Inflammatory macrophage treated with lipopolysaccharide for 1 hour (primary cell): ENCODE measurements around the gene S100A3.
"Not testable (repeated sequence)": the region's sequence is repeated elsewhere in the genome, so short reads cannot be mapped to it uniquely, and the experiment has no call there.

Source experiments
- DNase-seq, 2 donors: peaks; one replicate each; pipeline ENCODE4 v3.0.0-alpha.2; 2020 to 2022

The S100A3 gene

DNA sequence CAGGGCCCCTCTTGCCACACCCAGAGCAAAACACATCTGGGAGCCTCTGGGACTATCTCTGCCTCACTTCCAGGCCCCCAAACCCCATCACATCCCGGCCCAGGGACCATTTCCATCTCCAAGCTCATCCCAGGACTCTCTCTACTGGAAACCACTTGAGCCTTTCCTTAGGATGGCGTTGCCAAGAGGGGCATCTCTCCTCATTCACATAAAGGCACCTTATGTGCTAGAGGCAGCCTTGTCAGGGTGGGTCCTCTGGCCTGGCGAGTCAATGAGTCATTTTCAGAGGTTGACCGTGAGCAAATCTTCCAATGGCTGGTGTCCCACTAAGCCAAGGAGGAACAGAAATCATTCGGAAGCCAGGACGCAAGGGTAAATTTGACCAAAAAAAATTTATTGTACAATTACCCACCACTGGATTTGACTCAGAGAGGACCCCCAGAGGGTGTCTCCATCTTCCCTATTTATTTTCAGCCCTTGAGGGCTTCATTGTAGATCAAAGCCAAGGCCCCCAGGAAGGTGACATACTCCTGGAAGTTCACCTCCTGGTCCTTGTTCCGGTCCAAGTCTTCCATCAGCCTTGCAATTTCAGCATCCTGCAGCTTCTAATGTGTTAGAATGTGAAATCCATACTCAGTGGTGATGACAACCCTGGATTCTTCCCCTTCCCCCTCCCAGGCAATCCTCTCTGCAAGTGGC, 14.7 kb downstream of the S100A3 start:
- DNase-seq: no peak

DNA sequence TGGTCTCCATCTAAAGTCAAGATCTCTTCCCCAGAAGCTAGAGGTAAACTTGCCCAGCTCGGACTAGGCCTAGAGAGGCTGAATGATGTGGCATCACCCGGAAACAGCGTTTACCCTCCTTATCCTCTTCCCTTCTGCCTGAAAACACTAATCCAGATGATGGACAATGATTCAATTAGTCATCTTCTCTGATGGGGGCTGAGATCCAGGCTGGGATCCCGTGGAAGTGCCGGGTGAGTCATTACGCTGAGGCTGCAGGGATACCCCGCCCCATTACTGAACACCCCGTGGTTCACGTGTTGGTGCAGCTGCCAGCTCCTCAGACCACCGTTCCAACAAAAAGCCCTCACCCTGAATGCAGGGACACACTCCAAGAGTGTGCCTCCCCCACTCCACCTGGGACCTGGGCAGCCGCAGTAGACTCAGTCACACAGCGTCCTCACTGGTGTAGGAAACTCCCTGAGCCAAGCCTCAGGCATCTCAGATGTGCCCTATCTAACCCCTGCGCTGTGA, 15.3 kb downstream of the S100A3 start:
- no peak for DNase-seq

DNA sequence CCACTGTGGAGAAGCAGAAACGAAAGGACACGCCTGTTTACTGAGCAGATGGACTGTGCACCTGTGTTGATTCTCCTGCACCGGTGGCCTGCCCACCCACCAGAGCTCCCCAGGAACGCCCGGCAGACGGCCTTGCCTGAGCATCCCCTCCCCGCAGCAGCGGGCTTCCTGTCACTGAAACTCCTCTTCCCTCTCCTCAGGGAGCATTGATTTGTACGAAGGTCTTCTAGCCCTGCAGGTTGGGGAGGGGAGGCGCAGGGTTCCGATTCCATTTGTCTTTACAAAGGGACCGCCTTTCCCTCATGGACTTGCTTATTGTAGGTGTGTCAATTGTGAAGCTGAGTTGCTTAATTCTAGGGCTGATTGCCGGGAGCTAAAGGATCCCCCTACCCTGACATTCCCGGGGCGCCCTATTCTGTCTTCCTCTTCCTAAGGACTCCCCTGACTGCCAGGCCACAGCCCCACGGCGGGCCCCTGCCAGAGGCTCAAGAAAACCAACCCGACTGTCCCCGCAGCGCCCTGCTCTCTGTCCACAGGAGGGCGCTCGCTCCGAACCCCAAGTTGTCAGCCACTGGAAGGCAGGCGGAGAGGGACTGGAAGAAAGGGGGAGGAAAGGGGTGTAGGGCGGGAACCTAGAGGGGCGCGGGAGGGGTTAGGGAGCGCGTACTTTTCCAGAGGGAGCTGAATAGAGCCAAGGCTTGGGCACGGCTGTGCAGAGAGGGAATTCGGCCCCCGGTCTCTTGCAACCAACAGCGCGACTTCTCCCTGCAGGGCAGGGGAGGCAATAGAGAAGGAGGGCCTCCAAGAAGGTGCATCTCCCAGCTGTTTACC, 16.1 kb downstream of the S100A3 start:
- DNase-seq: peak; percentile 65 to 90

DNA sequence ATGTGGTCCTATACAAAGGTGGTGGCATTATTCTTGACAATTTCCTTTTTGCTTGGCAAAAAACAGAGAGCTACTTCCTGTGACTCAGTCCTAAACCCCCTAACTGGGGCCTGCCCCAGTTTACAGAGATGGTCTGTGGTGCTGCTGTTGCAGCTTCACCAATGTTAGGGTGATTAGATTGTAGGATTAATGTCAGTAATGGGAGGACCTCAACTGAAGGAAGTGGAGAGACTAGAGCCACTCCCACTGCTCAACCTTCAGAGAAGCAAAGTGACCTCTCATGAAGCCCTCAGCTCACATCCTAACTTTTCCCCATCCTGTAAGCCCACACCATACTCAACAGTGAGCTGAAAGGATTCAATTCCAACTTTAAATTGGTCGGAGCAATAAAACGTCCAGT, 16.9 kb downstream of the S100A3 start:
- DNase-seq: no peak

DNA sequence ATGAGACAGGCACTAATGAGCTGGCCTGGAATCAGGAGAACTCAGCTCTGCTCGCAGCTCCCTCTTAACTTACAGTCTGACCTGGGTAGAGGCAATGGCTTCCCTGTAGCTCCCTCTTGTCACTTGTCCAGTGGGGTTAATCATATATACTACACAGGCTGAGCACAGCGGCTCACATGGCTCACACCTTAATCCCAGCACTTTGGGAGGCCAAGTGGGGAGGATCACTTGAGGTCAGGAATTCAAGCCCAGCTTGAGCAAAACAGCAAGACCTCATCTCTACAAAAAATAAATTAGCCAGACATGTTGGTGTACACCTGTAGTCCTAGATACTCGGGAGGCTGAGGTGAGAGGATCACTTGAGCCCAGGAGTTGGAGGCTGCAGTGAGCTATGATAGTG, 17.4 kb downstream of the S100A3 start:
- DNase-seq: no peak

DNA sequence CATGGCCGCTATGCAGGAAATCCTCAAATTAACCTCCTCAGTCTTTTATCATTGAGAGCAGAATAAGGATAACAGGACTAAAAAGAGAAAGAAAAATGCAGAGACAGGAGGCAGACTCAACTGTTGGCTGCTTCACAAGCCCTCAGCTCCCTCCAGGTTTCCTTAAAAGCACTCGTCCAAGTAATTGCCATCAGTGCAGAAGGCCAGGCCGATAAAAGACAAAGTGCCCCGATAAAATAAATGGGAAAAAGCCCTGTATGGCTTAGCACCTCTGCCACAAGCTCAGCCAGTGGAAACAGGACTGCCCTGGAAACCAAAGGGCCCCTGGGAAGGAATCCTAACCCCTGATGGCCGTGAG, 21.4 kb downstream of the S100A3 start:
- DNase-seq: no peak

DNA sequence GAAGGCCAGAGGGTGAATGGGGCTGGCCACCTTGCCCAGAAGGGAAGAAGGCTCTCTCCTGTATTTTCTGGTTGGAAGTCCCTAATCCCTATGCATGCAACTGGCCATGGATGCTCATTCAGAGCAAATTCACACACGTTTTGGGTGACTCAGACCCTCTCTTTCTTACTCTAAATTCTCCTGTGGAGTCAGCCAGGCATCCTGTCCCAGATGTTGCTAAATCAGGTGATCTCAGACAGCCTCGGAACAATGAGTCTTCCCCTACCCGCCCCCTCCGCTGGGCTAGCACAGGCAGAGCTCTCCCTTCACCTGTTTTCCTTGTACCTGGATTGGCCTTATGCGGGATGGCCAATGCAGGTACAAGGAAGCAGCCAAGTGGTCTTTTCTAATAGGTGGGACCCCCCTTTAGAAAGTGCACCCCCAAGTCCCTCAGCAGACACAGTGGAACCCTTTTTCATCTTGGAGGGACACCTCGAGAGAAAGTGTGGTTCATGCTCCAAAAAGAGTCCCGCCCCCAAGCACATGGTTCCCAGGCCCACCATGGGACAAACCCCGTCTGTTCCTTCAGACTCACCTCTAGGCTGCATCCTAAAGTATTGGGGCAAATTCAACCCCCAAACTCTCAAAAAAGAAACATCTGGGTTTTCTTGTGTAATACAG, 21.9 kb downstream of the S100A3 start:
- DNase-seq: no peak

DNA sequence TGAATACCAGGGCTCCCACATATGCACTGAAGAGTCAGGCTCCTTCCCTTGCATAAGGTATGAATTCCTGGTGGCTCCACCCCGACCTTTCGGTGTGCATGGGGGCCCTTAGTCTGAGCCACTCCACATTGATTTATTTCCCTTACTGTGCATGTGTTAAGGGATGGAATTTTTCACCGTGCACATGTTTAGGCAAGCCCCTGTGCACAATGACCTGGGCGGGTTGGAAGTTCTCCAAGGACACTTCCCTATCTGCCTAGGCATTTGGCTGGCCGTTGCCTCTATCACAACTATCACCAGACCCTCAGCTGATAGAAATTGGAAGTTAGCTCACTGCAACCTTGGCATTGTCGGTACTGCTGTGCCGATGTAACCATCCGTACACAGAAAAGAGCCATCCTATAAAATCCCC, 22.9 kb downstream of the S100A3 start:
- DNase-seq: peak in 1 of 2 donors; percentile 66

DNA sequence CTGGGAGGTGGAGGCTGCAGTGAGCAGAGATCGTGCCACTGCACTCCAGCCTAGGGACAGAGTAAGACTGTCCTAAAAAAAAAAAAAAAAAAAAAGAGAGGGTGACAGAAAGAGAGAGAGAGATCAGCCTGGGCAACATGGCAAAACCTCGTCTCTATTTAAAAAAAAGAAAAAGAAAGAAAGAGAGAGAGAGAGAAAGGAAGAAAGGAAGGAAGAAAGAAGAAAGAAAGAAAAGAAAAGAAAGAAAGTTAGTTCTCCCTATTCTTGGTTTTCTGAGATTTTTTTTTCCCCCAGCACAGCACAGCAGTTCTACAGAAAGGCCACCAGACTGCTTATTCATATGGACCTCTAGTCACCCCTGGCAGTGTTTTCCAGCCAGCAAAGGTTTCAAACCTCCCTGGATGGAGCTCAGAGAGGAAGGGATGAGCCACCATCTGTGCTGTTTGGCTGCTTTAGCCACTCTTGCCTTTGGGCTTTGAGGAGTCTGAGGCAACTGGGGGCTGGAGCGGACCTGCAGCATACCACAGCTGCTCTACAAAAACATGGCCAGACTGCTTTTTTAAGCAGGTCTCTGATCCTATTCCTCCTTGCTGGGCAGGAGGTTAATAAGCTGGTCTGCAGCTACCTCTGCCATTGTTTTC, 23.9 kb downstream of the S100A3 start:
- DNase-seq: no peak

DNA sequence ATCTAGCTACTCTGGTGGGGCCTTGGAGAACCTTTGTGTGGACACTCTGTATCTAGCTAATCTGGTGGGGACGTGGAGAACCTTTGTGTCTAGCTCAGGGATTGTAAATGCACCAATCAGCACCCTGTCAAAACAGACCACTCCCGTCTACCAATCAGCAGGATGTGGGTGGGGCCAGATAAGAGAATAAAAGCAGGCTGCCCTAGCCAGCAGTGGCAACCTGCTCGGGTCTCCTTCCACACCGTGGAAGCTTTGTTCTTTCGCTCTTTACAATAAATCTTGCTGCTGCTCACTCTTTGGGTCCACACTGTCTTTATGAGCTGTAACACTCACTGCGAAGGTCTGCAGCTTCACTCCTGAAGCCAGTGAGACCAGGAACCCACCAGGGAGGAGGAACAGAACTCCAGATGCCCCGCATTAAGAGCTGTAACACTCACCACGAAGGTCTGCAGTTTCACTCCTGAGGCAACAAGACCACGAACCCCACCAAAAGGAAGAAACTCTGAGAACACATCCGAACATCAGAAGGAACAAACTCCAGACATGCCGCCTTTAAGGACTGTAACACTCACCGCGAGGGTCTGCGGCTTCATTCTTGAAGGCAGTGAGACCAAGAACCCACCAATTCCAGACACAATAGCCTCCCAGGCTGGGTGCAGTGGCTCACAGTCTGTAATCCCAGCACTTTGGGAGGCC, 26.6 kb downstream of the S100A3 start:
- DNase-seq: not testable (repeated sequence)

DNA sequence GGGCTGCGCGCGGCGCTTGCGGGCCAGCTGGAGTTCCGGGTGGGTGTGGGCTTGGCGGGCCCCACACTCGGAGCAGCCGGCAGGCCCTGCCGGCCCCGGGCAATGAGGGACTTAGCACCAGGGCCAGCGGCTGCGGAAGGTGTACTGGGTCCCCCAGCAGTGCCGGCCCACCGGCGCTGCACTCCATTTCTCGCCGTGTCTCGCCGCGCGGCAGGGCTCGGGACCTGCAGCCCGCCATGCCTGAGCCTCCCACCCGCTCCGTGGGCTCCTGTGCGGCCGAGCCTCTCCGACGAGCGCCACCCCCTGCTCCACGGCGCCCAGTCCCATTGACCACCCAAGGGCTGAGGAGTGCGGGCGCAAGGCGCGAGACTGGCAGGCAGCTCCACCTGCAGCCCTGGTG, 27.2 kb downstream of the S100A3 start:
- DNase-seq: not testable (repeated sequence)

DNA sequence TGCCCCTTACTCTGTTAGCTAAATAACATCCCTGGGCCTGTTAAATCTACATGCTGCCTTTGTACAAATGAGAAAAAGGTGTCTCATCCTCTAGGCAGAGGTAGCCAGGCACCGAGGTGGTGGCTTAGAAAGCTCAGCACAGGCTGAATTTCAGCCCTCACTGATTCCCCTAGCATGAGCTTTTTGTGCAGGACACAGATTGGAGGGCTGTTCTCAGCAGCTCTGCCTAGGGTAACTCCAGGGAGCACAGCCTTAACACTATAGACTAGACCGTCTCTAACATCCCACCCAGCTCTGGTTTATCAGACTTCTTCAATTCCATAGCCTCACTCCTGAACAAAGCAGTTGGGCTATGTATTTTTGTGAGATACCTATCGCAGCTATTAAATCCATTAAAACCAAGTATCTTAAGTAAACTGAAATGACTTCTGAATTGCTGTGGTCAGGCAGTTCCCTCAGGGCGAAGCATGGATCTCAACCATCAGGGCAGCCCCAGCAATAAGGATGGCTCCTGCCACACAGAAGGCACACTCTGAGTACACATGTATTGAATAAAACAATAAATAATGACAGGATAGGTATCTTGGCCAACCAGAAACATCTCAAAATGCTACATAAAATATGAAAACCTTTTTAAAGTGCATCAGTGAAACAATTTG, 28.1 kb downstream of the S100A3 start:
- DNase-seq: no peak

DNA sequence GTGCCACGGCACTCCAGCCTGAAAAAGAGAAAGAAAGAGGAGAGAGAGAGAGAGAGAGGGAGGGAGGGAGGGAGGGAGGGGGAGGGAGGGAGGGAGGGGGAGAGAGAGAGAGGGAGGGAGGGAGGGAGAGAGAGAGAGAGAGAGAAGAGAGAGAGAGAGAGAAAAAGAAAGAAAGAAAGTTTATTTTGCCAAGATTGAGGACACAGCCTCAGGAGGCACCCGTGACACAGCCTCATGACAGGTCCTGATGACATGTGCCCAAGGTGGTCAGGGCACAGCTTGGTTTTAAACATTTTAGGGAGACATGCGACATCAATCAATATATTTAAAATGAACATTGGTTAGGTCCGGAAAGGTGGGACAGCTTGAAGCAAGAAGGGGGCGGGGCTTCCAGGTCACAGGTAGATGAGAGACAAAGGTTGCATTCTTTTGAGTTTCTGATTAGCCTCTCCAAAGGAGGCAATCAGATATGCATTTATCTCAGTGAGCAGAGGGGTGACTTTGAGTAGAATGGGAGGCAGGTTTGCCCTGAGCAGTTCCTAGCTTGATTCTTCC, 28.8 kb downstream of the S100A3 start:
- DNase-seq: not testable (repeated sequence)

DNA sequence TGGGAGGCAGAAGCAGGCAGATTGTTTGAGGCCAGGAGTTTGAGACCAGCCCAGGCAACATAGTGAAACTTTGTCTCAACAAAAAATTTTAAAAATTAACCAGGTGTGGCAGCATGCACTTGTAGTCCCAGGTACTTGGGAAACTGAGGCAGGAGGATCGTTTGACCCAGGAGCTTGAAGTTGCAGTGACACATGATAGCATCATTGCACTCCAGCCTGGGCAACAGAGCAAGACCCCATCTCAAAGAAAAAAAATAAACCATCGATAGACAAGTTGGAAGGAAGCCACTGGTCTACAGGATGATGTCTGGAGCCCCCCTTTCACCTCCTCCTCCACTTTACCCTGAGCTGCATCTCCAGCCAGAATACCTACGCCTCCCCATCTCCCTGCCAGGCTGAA, 29.8 kb downstream of the S100A3 start:
- no peak for DNase-seq

DNA sequence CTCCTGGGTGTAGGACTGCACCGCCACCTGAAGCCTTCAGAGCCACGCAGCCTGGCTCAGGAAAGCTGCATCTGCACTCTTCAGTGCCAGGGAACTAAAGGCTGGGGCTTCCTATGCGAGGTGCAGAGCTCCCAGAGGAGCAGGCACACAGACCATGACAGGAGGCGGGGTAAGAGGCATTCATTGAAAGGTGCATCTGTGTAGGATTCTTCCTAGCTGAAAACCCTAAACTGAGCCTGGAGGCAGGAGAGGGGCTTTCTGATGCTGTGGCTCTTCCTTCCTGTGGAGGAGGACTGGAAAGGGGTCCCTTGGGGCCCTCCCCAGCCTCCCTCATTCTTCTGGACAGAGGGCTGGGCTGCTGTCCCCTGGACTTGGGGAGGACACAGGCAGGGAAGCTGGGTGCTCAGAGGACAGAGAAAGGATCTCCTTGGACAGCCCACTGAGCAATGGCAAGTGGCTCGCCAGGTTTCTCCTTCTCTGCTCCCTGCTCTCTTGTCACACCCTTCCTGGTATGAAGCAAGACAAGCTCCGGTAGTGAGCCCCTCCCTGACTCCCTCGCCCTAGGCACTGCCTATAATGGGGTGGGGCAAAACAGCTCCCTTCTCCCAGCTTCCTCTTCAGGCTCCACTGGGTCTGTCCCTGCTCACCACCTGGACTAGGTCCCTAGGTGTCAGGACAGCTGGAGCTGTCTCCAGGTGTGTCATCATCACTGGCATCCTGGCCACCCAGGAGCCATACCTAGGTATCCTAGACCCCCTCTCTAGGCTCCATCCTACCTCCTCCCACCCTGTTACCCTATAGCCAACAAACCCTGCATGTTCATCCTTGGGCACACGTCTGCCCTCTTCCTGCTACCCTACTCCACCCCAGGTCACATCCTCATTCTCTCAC, 33.3 kb downstream of the S100A3 start:
- DNase-seq: no peak

DNA sequence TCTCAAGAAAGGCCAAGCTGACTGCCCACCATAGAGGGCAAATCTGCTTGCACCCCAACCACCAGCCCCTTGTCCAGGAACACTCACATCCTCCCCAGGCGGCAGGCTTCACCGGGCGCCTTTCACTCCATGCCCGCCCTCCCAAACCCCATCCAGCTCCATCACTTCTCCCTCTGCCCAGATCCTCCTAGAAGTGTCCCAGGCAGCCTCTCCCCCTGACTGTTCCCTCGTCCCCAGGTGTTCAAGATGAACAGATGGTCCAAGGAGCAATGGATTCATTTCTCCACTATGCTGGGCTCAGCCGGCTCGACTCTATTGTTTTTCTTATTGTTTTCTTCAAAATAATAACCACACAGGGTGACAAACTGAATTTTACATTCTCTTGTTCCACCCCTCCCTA, 35.4 kb downstream of the S100A3 start:
- no peak for DNase-seq

DNA sequence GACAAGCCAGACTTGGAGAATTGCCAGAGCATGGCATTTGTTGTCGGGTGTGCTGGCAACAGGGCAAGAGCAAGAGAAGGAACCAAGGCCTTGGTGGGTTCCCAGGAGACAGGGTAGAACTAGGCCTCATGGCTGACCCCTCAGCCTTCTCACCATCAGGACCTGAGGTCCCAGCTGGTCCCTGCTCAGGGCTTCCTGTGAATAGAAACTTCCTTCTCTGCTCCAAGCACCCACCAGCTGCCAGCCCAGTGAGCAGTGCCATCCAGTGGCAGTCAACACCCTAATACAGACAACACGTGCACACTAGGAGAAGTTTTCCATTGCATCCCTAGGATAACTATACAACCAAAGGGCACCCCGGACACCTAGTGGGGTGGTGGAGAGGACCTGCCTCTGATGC, 36.0 kb downstream of the S100A3 start:
- DNase-seq: no peak

DNA sequence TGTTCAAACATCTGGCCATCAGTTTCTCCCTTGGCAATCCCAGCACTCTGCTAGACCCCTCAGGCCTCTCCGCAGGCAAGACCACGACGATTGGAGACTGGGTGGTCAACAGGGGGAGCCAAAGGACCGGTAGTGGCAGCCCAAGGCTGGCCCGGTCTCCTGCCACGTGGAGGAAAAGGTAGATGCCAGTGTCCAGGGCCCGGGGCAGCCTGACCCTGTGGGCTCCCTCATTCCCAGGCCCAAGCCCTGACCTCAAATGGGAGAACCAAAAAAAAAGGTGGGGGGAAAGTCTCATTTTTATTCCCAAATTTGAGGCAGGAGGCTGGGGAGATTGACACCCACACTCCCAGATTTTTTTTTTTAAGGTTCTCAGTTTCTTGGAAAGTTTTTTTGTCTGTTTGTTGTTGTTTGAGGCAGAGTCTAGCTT, 38.1 kb downstream of the S100A3 start:
- peak; percentile 47 to 81 for DNase-seq

DNA sequence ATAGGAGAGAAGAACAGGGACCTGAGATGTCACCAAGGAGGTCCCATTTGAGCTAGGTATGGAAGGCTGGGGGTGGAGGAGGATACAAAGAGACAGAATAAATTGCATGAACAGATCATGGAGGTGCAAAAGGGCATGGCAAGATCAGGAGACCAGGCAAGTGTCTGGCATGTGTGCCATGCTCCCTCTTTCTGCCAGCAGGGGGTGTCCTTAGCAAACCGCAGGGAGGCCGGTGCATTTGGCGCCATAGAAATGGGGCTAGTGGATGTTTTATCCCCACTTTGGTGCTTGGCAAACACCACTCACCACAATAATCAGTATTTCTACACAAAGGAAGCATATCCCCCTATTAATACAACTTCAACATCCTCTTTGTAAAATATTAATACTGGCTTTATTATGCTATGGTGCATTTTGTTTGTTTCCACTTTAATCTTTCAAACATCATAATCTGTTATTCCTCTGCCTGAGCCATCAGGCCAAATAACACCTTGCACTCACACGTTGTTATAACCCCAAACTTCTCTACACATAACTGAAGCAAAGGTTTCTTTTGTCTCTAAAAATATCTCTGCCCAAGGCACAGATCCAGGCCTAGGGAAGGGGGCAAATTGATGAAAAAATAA, 39.2 kb downstream of the S100A3 start:
- DNase-seq: peak in 1 of 2 donors; percentile 71

DNA sequence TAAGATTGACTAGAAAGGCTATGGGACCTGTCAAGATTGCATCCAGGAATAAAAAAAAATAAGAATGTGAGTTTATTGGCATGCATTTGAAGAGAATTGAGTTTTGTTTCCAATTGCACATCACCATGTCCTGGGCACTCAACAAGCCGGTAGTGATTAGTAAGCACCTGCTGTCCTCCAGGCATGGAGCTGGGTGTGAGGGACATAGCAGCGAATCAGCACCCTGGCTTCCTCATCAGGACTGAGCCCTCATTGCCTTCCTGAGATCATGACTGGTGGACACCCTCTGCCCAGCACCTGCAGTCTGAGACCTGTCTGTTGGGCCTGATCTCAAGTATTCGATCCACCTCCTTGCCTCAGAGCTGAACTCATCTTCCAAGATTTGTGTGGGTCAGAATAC, 40.0 kb downstream of the S100A3 start:
- no peak for DNase-seq
